HepG2 (cell line): ENCODE measurements around the gene ID3. TPM values are rescaled to one million over a fixed set of nuclear protein-coding genes. Genes with fewer than 3 reads are reported as not detected.

Experiments used
- ADNP ChIP-seq: sonication (generic); formaldehyde crosslinking; IDR thresholded peaks from 2 replicates; pipeline ENCODE4 v1.4.0; 2020; ENCODE audit warnings: missing genetic modification reagents
- ASH2L ChIP-seq: fragments of 300-600, 200-600 bp; sonication (generic); IDR thresholded peaks from 2 replicates; pipeline ENCODE4 v1.7.0; 2017; ENCODE audit warnings: low read depth, mild to moderate bottlenecking, moderate library complexity, mixed read lengths, low read length; ENCODE audit not compliant: insufficient read length
- CHD4 ChIP-seq: fragments of 200-600 bp; sonication (generic); IDR thresholded peaks from 2 replicates; pipeline ENCODE4 v1.7.0; 2017; ENCODE audit warnings: mild to moderate bottlenecking, low read length, borderline replicate concordance
- FOXA1 ChIP-seq, 2 experiments: fragments of 450-650 bp in 1 of 2; sonication (generic) in 1 of 2; formaldehyde crosslinking in 1 of 2; IDR thresholded peaks; 2 replicates each; pipeline versions ENCODE4 v1.4.0 to v1.6.1; 2016 to 2020; ENCODE audit warnings: missing genetic modification reagents in 1 of 2
- NFYB ChIP-seq: sonication (generic); formaldehyde crosslinking; IDR thresholded peaks from 2 replicates; pipeline ENCODE4 v1.4.0; 2020; ENCODE audit warnings: missing genetic modification reagents
- TCF7 ChIP-seq: sonication (generic); IDR thresholded peaks from 2 replicates; pipeline ENCODE4 v1.6.1; 2016; ENCODE audit warnings: antibody characterized with exemption, low read depth
- ZNF468 ChIP-seq: sonication (generic); formaldehyde crosslinking; IDR thresholded peaks from 2 replicates; pipeline ENCODE4 v1.8.0; 2022; ENCODE audit warnings: mild to moderate bottlenecking, moderate library complexity, missing genetic modification reagents
- polyA plus RNA-seq, 8 experiments: library from polyadenylated mRNA; depleted of rRNA in 3 of 8; stranded (reverse) in 7 of 8; unstranded in 1 of 8; fragments of >200 nt; fragmentation: Illumina TruSeq in 4 of 8; extraction: Trizol in 4 of 8; gene quantifications; 2 replicates each; pipeline versions ENCODE4 v1.2.1 to v1.2.3, GENCODE V29; 2011 to 2016; ENCODE audit warnings: low read depth in 4 of 8, missing spikeins in 1 of 8, mixed read lengths in 1 of 8; ENCODE audit not compliant: insufficient read depth in 1 of 8
- total RNA-seq, 5 experiments: library from RNA; depleted of rRNA; stranded (reverse); fragments of >200 nt; fragmentation: Illumina TruSeq; extraction: Trizol; gene quantifications; 2 replicates each; pipeline ENCODE4 v1.2.3, GENCODE V29; 2016; ENCODE audit warnings: low read depth in 1 of 5
- TF ChIP-seq, protein P1 (sequence below): IDR thresholded peaks from 2 replicates; pipeline ENCODE4 v1.6.1; 2012; ENCODE audit warnings: low read length, improper control_type of control experiment
- TF ChIP-seq, protein P2 (sequence below): sonication (generic); formaldehyde crosslinking; IDR thresholded peaks from 2 replicates; pipeline ENCODE4 v1.4.0; 2020; ENCODE audit warnings: missing genetic modification reagents
- TF ChIP-seq, protein P3 (sequence below): sonication (generic); formaldehyde crosslinking; IDR thresholded peaks from 2 replicates; pipeline ENCODE4 v1.8.1; 2023; ENCODE audit warnings: mild to moderate bottlenecking, missing genetic modification reagents
- TF ChIP-seq, protein P4 (sequence below), 2 experiments: fragments of 450-650 bp in 1 of 2; sonication (generic) in 1 of 2; formaldehyde crosslinking; IDR thresholded peaks; 2 replicates each; pipeline versions ENCODE4 v1.5.0 to v1.8.0; 2020 to 2022; ENCODE audit warnings: mild to moderate bottlenecking in 1 of 2, missing genetic modification reagents in 1 of 2
- TF ChIP-seq, protein P5 (sequence below): sonication (generic); formaldehyde crosslinking; IDR thresholded peaks from 2 replicates; pipeline ENCODE4 v1.4.0; 2020; ENCODE audit warnings: missing genetic modification reagents

Gene ID3
- total and polyA plus RNA-seq, 2 of the 13 experiments (the other 11 are each of a cell fraction or from before 2014, with no cell fraction given) = 64.8 to 115 TPM

DNA sequence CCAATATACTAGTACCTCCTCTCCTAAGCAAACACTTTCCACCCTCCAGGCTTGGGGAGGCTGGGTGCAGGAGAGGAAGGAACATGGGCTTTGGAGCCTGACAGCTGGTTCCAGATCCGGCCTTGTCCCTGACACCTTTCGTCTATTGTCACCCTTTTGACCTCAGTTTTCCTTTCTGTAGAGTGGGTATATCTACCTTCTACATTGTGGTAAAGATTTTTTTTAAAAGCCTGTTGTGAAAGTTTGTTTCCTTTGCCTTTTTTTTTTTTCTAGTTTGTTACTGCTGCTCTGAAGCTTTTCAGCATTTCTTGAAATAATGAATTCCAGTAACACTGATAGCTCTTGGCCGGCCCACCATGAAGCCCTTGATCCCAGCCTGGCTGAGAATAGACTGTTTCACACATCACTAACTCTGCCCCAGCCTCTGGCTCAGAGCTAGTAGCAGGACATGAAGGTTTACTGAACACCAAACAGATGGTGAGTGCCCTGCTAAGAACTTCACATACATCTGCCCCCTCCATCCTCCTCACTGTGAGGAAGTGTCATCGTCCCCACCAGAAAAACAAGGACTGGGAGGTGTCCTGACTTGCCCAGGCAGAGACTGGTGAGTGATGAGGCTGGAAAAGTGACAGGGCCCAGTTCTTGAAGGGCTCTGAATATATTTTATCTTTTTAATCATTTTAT is 33.0 kb upstream of the ID3 start (continued):
- TF ChIP-seq, protein P1, sequence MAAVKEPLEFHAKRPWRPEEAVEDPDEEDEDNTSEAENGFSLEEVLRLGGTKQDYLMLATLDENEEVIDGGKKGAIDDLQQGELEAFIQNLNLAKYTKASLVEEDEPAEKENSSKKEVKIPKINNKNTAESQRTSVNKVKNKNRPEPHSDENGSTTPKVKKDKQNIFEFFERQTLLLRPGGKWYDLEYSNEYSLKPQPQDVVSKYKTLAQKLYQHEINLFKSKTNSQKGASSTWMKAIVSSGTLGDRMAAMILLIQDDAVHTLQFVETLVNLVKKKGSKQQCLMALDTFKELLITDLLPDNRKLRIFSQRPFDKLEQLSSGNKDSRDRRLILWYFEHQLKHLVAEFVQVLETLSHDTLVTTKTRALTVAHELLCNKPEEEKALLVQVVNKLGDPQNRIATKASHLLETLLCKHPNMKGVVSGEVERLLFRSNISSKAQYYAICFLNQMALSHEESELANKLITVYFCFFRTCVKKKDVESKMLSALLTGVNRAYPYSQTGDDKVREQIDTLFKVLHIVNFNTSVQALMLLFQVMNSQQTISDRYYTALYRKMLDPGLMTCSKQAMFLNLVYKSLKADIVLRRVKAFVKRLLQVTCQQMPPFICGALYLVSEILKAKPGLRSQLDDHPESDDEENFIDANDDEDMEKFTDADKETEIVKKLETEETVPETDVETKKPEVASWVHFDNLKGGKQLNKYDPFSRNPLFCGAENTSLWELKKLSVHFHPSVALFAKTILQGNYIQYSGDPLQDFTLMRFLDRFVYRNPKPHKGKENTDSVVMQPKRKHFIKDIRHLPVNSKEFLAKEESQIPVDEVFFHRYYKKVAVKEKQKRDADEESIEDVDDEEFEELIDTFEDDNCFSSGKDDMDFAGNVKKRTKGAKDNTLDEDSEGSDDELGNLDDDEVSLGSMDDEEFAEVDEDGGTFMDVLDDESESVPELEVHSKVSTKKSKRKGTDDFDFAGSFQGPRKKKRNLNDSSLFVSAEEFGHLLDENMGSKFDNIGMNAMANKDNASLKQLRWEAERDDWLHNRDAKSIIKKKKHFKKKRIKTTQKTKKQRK = no peak
- TF ChIP-seq, protein P2, sequence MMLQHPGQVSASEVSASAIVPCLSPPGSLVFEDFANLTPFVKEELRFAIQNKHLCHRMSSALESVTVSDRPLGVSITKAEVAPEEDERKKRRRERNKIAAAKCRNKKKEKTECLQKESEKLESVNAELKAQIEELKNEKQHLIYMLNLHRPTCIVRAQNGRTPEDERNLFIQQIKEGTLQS (CRISPR knock-in tag) = no peak
- TF ChIP-seq, protein P3, sequence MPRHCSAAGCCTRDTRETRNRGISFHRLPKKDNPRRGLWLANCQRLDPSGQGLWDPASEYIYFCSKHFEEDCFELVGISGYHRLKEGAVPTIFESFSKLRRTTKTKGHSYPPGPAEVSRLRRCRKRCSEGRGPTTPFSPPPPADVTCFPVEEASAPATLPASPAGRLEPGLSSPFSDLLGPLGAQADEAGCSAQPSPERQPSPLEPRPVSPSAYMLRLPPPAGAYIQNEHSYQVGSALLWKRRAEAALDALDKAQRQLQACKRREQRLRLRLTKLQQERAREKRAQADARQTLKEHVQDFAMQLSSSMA (CRISPR knock-in tag) = 0 out of 2 replicates have a peak, but pooled peaks have one; percentile 21
- TF ChIP-seq TCF7 (no peak), ZNF468 (CRISPR knock-in tag) (no peak), ADNP (CRISPR knock-in tag) (peak; percentile 98), ASH2L (peak; percentile 24), NFYB (CRISPR knock-in tag) (no peak), FOXA1 (IDR thresholded peaks at IDR 0.05) (no peak), FOXA1 (CRISPR knock-in tag; IDR thresholded peaks at IDR 0.05) (0 out of 2 replicates have a peak, but pooled peaks have one; percentile 0), CHD4 (peak; percentile 98)
- TF ChIP-seq, protein P4, sequence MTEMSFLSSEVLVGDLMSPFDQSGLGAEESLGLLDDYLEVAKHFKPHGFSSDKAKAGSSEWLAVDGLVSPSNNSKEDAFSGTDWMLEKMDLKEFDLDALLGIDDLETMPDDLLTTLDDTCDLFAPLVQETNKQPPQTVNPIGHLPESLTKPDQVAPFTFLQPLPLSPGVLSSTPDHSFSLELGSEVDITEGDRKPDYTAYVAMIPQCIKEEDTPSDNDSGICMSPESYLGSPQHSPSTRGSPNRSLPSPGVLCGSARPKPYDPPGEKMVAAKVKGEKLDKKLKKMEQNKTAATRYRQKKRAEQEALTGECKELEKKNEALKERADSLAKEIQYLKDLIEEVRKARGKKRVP (CRISPR knock-in tag; IDR thresholded peaks at IDR 0.05) = 0 out of 4 replicates have a peak, but pooled peaks of 1 of the 2 experiments have one; percentile 2
- TF ChIP-seq, protein P5, sequence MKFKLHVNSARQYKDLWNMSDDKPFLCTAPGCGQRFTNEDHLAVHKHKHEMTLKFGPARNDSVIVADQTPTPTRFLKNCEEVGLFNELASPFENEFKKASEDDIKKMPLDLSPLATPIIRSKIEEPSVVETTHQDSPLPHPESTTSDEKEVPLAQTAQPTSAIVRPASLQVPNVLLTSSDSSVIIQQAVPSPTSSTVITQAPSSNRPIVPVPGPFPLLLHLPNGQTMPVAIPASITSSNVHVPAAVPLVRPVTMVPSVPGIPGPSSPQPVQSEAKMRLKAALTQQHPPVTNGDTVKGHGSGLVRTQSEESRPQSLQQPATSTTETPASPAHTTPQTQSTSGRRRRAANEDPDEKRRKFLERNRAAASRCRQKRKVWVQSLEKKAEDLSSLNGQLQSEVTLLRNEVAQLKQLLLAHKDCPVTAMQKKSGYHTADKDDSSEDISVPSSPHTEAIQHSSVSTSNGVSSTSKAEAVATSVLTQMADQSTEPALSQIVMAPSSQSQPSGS (CRISPR knock-in tag) = no peak
